HG02943 (cell line): ENCODE data around the gene ETF1.
A peak's percentile ranks its signal among the peaks of the same experiment; 100 is the strongest.

Source experiments
- ATAC-seq: cut with Tn5 transposase; IDR thresholded peaks from one replicate; pipeline ENCODE4 v1.9.1; 2021; ENCODE audit warnings: mild to moderate bottlenecking, low read depth, moderate library complexity; ENCODE audit not compliant: unreplicated experiment

ETF1 gene

GRCh38 chr5:138563340-138564118 is 20.5 kb upstream of the ETF1 start:
- no peak for ATAC-seq

- no peak for ATAC-seq
Measured at GRCh38 chr5:138560971-138561370, 17.9 kb upstream of the ETF1 start.

- ATAC-seq = no peak
Measured at GRCh38 chr5:138559937-138560336, 16.9 kb upstream of the ETF1 start.

- no peak for ATAC-seq
Measured at GRCh38 chr5:138557677-138558076, 14.6 kb upstream of the ETF1 start.

GRCh38 chr5:138554143-138554542 is 11.1 kb upstream of the ETF1 start:
- no peak for ATAC-seq

GRCh38 chr5:138553437-138554095 is 10.5 kb upstream of the ETF1 start:
- no peak for ATAC-seq

GRCh38 chr5:138552657-138553056 is 9.6 kb upstream of the ETF1 start:
- no peak for ATAC-seq

GRCh38 chr5:138549414-138549813 is 6.4 kb upstream of the ETF1 start:
- no peak for ATAC-seq

- ATAC-seq = no peak
Measured at GRCh38 chr5:138545919-138546562, 3.0 kb upstream of the ETF1 start.

- no peak for ATAC-seq
Measured at GRCh38 chr5:138544181-138545134, 1.4 kb upstream of the ETF1 start.

- ATAC-seq = peak; percentile 39
Measured at GRCh38 chr5:138543730-138544104, 681 bp upstream of the ETF1 start.

GRCh38 chr5:138542180-138542955 is 668 bp downstream of the ETF1 start:
- ATAC-seq = peak; percentile 7

GRCh38 chr5:138541511-138542179 is 1.4 kb downstream of the ETF1 start:
- ATAC-seq = no peak

- ATAC-seq = no peak
Measured at GRCh38 chr5:138539791-138540190, 3.2 kb downstream of the ETF1 start.

- no peak for ATAC-seq
Measured at GRCh38 chr5:138538943-138539627, 4.0 kb downstream of the ETF1 start.

GRCh38 chr5:138536665-138537315 is 6.2 kb downstream of the ETF1 start:
- ATAC-seq = no peak

- no peak for ATAC-seq
Measured at GRCh38 chr5:138536215-138536614, 6.8 kb downstream of the ETF1 start.
